ENCODE results near the gene SMIM23.

The SMIM23 gene

DNA sequence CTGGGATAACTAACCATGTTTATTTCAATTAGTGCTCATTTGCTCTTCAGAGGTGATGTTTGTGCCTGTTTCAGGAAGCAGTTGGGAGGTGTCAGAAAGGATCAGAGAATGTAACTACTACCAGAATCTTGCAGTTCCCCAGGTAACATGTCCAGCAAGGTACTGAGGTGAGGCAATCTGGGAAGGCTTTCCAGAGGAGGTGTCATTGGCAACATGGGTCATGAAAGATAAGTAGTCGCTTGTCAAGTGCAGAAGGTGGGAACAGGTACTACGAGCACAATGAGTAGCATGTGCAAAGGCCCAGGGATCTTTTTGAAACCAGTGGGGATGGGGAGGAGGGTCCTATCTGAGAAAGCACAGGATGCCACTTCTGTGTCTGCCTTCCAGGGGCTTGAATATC, 4.8 kb downstream of the SMIM23 start:
- TF ChIP-seq, protein P1, sequence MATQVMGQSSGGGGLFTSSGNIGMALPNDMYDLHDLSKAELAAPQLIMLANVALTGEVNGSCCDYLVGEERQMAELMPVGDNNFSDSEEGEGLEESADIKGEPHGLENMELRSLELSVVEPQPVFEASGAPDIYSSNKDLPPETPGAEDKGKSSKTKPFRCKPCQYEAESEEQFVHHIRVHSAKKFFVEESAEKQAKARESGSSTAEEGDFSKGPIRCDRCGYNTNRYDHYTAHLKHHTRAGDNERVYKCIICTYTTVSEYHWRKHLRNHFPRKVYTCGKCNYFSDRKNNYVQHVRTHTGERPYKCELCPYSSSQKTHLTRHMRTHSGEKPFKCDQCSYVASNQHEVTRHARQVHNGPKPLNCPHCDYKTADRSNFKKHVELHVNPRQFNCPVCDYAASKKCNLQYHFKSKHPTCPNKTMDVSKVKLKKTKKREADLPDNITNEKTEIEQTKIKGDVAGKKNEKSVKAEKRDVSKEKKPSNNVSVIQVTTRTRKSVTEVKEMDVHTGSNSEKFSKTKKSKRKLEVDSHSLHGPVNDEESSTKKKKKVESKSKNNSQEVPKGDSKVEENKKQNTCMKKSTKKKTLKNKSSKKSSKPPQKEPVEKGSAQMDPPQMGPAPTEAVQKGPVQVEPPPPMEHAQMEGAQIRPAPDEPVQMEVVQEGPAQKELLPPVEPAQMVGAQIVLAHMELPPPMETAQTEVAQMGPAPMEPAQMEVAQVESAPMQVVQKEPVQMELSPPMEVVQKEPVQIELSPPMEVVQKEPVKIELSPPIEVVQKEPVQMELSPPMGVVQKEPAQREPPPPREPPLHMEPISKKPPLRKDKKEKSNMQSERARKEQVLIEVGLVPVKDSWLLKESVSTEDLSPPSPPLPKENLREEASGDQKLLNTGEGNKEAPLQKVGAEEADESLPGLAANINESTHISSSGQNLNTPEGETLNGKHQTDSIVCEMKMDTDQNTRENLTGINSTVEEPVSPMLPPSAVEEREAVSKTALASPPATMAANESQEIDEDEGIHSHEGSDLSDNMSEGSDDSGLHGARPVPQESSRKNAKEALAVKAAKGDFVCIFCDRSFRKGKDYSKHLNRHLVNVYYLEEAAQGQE (IDR thresholded peaks at IDR 0.05; ENCODE audit: insufficient replicate concordance, low read depth), result no peak
- no peak for TF ChIP-seq SPI1 (IDR thresholded peaks at IDR 0.05; ENCODE audit: borderline replicate concordance, low read depth)
- H3K4me3 ChIP-seq (replicated peaks; ENCODE audit: insufficient read depth, low read length), result no peak overlapping the region
- no peaks in the 10 kb centered on the region for H3K27me3 ChIP-seq (ENCODE audit: insufficient read depth, poor library complexity, severe bottlenecking)
- H3K27ac ChIP-seq (replicated peaks), result no peak overlapping the region
- DNase-seq (ENCODE audit: low read depth in 1 of 2, low spot score in 1 of 2), result no peak

DNA sequence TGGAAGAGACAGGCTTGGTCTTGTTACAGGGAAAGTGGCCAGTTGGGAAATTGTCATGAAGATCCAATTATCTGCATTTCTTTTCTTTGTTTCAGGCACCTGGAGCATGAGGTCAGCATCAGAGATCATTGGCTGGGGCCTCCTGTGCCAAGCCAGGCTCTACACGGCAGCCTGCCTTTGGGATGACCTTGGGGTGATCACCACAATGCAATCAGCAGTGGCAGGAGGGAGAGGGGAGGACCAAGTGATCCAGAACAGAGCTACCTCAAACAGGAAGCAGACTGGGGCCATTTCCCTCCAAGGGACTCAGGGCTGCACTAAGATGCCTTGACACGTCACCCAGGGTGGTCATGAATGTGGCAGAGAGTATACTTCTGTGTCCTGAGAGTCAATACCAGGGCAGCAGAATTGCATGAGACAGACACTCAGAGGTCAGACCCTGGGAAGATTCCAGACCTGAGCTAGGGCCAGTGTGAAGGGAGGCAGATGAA, 8.9 kb downstream of the SMIM23 start:
- no peak overlapping the region for H3K4me3 ChIP-seq (replicated peaks; ENCODE audit: insufficient read depth, low read length)
- no peak overlapping the region for H3K27ac ChIP-seq (replicated peaks)
- no peak for DNase-seq (ENCODE audit: low read depth in 1 of 2, low spot score in 1 of 2)
- no peaks in the 10 kb centered on the region for H3K27me3 ChIP-seq (ENCODE audit: insufficient read depth, poor library complexity, severe bottlenecking)
- TF ChIP-seq, protein P2, sequence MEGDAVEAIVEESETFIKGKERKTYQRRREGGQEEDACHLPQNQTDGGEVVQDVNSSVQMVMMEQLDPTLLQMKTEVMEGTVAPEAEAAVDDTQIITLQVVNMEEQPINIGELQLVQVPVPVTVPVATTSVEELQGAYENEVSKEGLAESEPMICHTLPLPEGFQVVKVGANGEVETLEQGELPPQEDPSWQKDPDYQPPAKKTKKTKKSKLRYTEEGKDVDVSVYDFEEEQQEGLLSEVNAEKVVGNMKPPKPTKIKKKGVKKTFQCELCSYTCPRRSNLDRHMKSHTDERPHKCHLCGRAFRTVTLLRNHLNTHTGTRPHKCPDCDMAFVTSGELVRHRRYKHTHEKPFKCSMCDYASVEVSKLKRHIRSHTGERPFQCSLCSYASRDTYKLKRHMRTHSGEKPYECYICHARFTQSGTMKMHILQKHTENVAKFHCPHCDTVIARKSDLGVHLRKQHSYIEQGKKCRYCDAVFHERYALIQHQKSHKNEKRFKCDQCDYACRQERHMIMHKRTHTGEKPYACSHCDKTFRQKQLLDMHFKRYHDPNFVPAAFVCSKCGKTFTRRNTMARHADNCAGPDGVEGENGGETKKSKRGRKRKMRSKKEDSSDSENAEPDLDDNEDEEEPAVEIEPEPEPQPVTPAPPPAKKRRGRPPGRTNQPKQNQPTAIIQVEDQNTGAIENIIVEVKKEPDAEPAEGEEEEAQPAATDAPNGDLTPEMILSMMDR (IDR thresholded peaks at IDR 0.05; ENCODE audit: insufficient read depth, low read length), result no peak
- TF ChIP-seq, protein P1 (IDR thresholded peaks at IDR 0.05; ENCODE audit: insufficient replicate concordance, low read depth), result no peak
- TF ChIP-seq SPI1 (IDR thresholded peaks at IDR 0.05; ENCODE audit: borderline replicate concordance, low read depth), result no peak
- no peak for TF ChIP-seq POLR2AphosphoS5 (IDR thresholded peaks at IDR 0.05; ENCODE audit: low read depth)
- no peak for TF ChIP-seq GABPA (IDR thresholded peaks at IDR 0.05; ENCODE audit: low read depth)

DNA sequence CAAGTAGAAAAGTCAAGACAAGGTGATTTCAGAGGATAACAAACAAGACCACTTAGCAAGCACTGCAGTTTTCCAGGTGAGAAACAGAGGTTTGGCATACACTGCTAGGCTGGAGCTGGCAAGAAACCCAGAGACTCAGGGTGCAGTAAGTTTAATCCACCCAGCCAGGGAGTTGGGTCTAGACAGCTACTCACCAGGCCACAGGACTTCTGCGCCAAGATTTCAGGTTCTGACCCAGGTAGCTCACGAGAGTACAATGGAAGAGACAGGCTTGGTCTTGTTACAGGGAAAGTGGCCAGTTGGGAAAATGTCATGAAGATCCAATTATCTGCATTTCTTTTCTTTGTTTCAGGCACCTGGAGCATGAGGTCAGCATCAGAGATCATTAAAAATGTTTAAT, 9.8 kb downstream of the SMIM23 start:
- DNase-seq (ENCODE audit: low read depth in 1 of 2, low spot score in 1 of 2), result no peak
- no peak for TF ChIP-seq SPI1 (IDR thresholded peaks at IDR 0.05; ENCODE audit: borderline replicate concordance, low read depth)
- TF ChIP-seq, protein P2 (IDR thresholded peaks at IDR 0.05; ENCODE audit: insufficient read depth, low read length), result no peak
- TF ChIP-seq POLR2AphosphoS5 (IDR thresholded peaks at IDR 0.05; ENCODE audit: low read depth), result no peak
- TF ChIP-seq GABPA (IDR thresholded peaks at IDR 0.05; ENCODE audit: low read depth), result no peak

DNA sequence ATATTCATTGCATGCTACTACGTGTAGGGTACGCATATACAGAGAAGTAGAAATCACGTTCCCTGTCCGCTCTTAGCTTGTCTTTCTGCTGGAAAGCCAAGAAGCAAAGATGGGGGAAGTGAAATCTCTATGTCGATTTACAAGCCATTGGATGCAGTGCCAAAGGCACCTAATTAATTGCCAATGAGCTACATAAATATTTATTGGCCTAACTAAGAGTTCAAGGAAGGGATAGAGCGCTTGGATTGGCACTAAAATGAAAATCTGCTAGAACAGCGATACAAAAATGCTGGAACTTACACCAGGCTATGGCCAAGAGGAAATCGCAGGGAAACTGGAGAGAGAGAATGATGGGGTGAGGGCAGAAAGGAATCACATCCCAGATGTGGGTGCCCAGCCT, 10.8 kb downstream of the SMIM23 start:
- no peaks in the 10 kb centered on the region for H3K27me3 ChIP-seq (ENCODE audit: insufficient read depth, poor library complexity, severe bottlenecking)
- TF ChIP-seq SPI1 (IDR thresholded peaks at IDR 0.05; ENCODE audit: borderline replicate concordance, low read depth), result no peak
- no peak for TF ChIP-seq GABPA (IDR thresholded peaks at IDR 0.05; ENCODE audit: low read depth)
- TF ChIP-seq POLR2AphosphoS5 (IDR thresholded peaks at IDR 0.05; ENCODE audit: low read depth), result no peak
- TF ChIP-seq, protein P2 (IDR thresholded peaks at IDR 0.05; ENCODE audit: insufficient read depth, low read length), result no peak
- TF ChIP-seq, protein P1 (IDR thresholded peaks at IDR 0.05; ENCODE audit: insufficient replicate concordance, low read depth), result no peak
- no peak overlapping the region for H3K4me3 ChIP-seq (replicated peaks; ENCODE audit: insufficient read depth, low read length)
- H3K27ac ChIP-seq (replicated peaks), result no peak overlapping the region
- no peak for DNase-seq (ENCODE audit: low read depth in 1 of 2, low spot score in 1 of 2)

More for the DNA sequence above, 9.8 kb downstream of the SMIM23 start:
- no peaks in the 10 kb centered on the region for H3K27me3 ChIP-seq (ENCODE audit: insufficient read depth, poor library complexity, severe bottlenecking)
- H3K27ac ChIP-seq (replicated peaks), result no peak overlapping the region
- no peak overlapping the region for H3K4me3 ChIP-seq (replicated peaks; ENCODE audit: insufficient read depth, low read length)

Measured in HL-60 (cell line).